Keratinocyte (primary cell): Measurements from ENCODE around the gene LZTS2. TPM values are rescaled to one million over a fixed set of nuclear protein-coding genes. Genes with fewer than 3 reads are reported as not detected.

ENCODE experiments used
- DNase-seq: peaks from one replicate; pipeline ENCODE4 v3.0.0-alpha.2; 2011; ENCODE audit warnings: low read depth, missing footprints, low spot score
- FAIRE-seq: peaks from 2 replicates; lab custom pipeline; 2011; peaks lifted over from hg19 to GRCh38; lab: Jason Lieb, UNC
- H2AFZ ChIP-seq: 2 replicates; pipeline ENCODE4 v1.6.0; 2012; ENCODE audit warnings: low read length, control low read depth, inconsistent platforms; ENCODE audit not compliant: control insufficient read depth
- H3K27ac ChIP-seq: 2 replicates; pipeline ENCODE4 v1.5.1; 2011; ENCODE audit warnings: low read length; ENCODE audit not compliant: control insufficient read depth, insufficient read depth
- H3K27me3 ChIP-seq: 3 replicates; pipeline ENCODE4 v1.6.0; 2011; ENCODE audit warnings: low read length; ENCODE audit not compliant: control insufficient read depth, insufficient read depth; ENCODE audit errors: extremely low read depth
- H3K36me3 ChIP-seq, 2 experiments: 2 replicates in 1 of 2; 3 replicates in 1 of 2; pipeline ENCODE4 v1.5.1; 2011; ENCODE audit warnings: low read length in 2 of 2, mild to moderate bottlenecking in 1 of 2; ENCODE audit not compliant: control insufficient read depth in 2 of 2, insufficient read depth in 2 of 2; ENCODE audit errors: extremely low read depth in 1 of 2
- H3K4me1 ChIP-seq: 3 replicates; pipeline ENCODE4 v1.5.1; 2011; ENCODE audit warnings: low read length; ENCODE audit not compliant: control insufficient read depth, insufficient read depth; ENCODE audit errors: extremely low read depth
- H3K4me2 ChIP-seq: 3 replicates; pipeline ENCODE4 v1.6.0; 2011; ENCODE audit warnings: low read depth, low read length; ENCODE audit not compliant: control insufficient read depth, insufficient read depth; ENCODE audit errors: extremely low read depth
- H3K4me3 ChIP-seq, 3 experiments: fragments of 200-600 bp in 1 of 3; sonication (generic) in 1 of 3; 2 replicates in 2 of 3; 3 replicates in 1 of 3; pipeline ENCODE4 v1.5.1; 2011 to 2016; ENCODE audit warnings: low read length in 3 of 3, mild to moderate bottlenecking in 3 of 3, control low read depth in 2 of 3, inconsistent platforms in 1 of 3, low read depth in 1 of 3, mixed read lengths in 1 of 3, mixed run types in 1 of 3, moderate library complexity in 1 of 3; ENCODE audit not compliant: control insufficient read depth in 2 of 3, insufficient read depth in 2 of 3; ENCODE audit errors: extremely low read depth in 1 of 3
- H3K79me2 ChIP-seq: 2 replicates; pipeline ENCODE4 v1.6.0; 2012; ENCODE audit warnings: low read length; ENCODE audit not compliant: control insufficient read depth, insufficient read depth
- H3K9ac ChIP-seq: 3 replicates; pipeline ENCODE4 v1.6.0; 2011; ENCODE audit warnings: low read length; ENCODE audit not compliant: control insufficient read depth, insufficient read depth; ENCODE audit errors: extremely low read depth
- H3K9me1 ChIP-seq: 3 replicates; pipeline ENCODE4 v1.6.0; 2011; ENCODE audit warnings: low read length; ENCODE audit not compliant: control insufficient read depth, insufficient read depth; ENCODE audit errors: extremely low read depth
- H3K9me3 ChIP-seq: 2 replicates; pipeline ENCODE4 v1.5.1; 2012; ENCODE audit warnings: low read depth, low read length; ENCODE audit not compliant: control insufficient read depth
- H4K20me1 ChIP-seq: 3 replicates; pipeline ENCODE4 v1.6.0; 2011; ENCODE audit warnings: low read length; ENCODE audit not compliant: control insufficient read depth, insufficient read depth; ENCODE audit errors: extremely low read depth
- CTCF ChIP-seq, 3 experiments: IDR thresholded peaks in 1 of 3; conservative IDR thresholded peaks in 1 of 3; optimal IDR thresholded peaks in 1 of 3; 2 replicates in 2 of 3; 3 replicates in 1 of 3; pipeline versions ENCODE3 to v1.5.1; 2011; ENCODE audit warnings: low read length in 3 of 3, mild to moderate bottlenecking in 3 of 3, moderate library complexity in 2 of 3, control low read depth in 1 of 3, inconsistent platforms in 1 of 3; ENCODE audit not compliant: insufficient read depth in 2 of 3; ENCODE audit errors: extremely low read depth in 1 of 3
- EZH2 ChIP-seq: IDR thresholded peaks from one replicate; pipeline ENCODE4 v1.6.1; 2012; ENCODE audit warnings: inconsistent platforms, mild to moderate bottlenecking, low read length, moderate library complexity
- dilution Hi-C: fragments of 300-500 bp; cut with MboI; formaldehyde crosslinking; loops from one replicate; pipeline ENCODE4 v1.7.0; 2020; ENCODE audit warnings: low sequenced_read_pairs; ENCODE audit not compliant: extremely low pct_ligation_motif_present
- polyA plus RNA-seq, 5 experiments: library from polyadenylated mRNA; depleted of rRNA in 3 of 5; stranded (reverse) in 3 of 5; stranded (forward) in 1 of 5; unstranded in 1 of 5; fragments of >200 nt; gene quantifications; 1 replicate in 1 of 5; 2 replicates in 3 of 5; 3 replicates in 1 of 5; pipeline versions ENCODE4 v1.2.1 to v1.2.3, GENCODE V29; 2011 to 2012; ENCODE audit warnings: missing spikeins in 2 of 5, low read depth in 1 of 5, low replicate concordance in 1 of 5

Gene LZTS2
- polyA plus RNA-seq, 1 donor (not counting 4 experiments of a cell fraction or from before 2014, with no cell fraction given) = 18.6 TPM

GRCh38 chr10:101022967-101023705 is 23.5 kb downstream of the LZTS2 start:
- H3K9me3 ChIP-seq = no peaks in the 10 kb centered on the region
- peaks cover 7% of the 10 kb centered on the region for H3K27me3 ChIP-seq
- H3K9ac ChIP-seq = no peak overlapping the region
- no peak overlapping the region for H2AFZ ChIP-seq
- no peak overlapping the region for H3K27ac ChIP-seq
- peaks cover 2% of the 10 kb centered on the region for H3K4me1 ChIP-seq
- no peak for DNase-seq
- dilution Hi-C loops = no loop called here
- H3K9me1 ChIP-seq = no peaks in the 10 kb centered on the region
- H4K20me1 ChIP-seq = no peaks in the 10 kb centered on the region
- no peak for FAIRE-seq
- no peak overlapping the region for H3K4me3 ChIP-seq
- no peak overlapping the region for H3K4me2 ChIP-seq
- no peaks in the 10 kb centered on the region for H3K79me2 ChIP-seq
- no peaks in the 10 kb centered on the region for H3K36me3 ChIP-seq
- no peak for TF ChIP-seq EZH2
- no peak for TF ChIP-seq CTCF (optimal IDR thresholded peaks at IDR 0.05 in 1 of 3, IDR thresholded peaks at IDR 0.05 in 1 of 3, conservative IDR thresholded peaks at IDR 0.05 in 1 of 3; ENCODE audit: extremely low read depth in 1 of 3, insufficient read depth in 2 of 3, low read length in 3 of 3)

- FAIRE-seq = no peak
- no peak overlapping the region for H3K27ac ChIP-seq
- no peak overlapping the region for H3K9ac ChIP-seq
Measured at GRCh38 chr10:101027106-101027720, 27.6 kb downstream of the LZTS2 start.

More at GRCh38 chr10:101027106-101027720, 27.6 kb downstream of the LZTS2 start:
- Histone ChIP-seq H3K36me3 (no peaks in the 10 kb centered on the region), H3K9me1 (no peaks in the 10 kb centered on the region), H3K27me3 (peaks cover 9% of the 10 kb centered on the region), H3K4me3 (no peak overlapping the region), H3K79me2 (no peaks in the 10 kb centered on the region), H3K4me1 (peaks cover 15% of the 10 kb centered on the region), H4K20me1 (no peaks in the 10 kb centered on the region), H3K9me3 (no peaks in the 10 kb centered on the region), H2AFZ (no peak overlapping the region), H3K4me2 (no peak overlapping the region)
- TF ChIP-seq EZH2 (no peak), CTCF (optimal IDR thresholded peaks at IDR 0.05 in 1 of 3, IDR thresholded peaks at IDR 0.05 in 1 of 3, conservative IDR thresholded peaks at IDR 0.05 in 1 of 3; ENCODE audit: extremely low read depth in 1 of 3, insufficient read depth in 2 of 3, low read length in 3 of 3) (no peak)
- DNase-seq = no peak
- dilution Hi-C loops = no loop called here
